HUDEP-2 (cell line): ENCODE measurements around the gene CCNF.
"Not testable (repeated sequence)": the region's sequence is repeated elsewhere in the genome, so short reads cannot be mapped to it uniquely, and the experiment has no call there.

Experiments
- DNase-seq, 76 experiments: peaks; one replicate each; lab custom pipeline; 2025; ENCODE audit not compliant: unreplicated experiment in 76 of 76; lab: John Stamatoyannopoulos, UW

The CCNF gene

GRCh38 chr16:2428051-2428783 lies 1.0 kb upstream of the CCNF start:
- DNase-seq, result peak in 59 of 76 experiments; percentile 7 to 66 (median 47)

GRCh38 chr16:2428784-2429033 lies 538 bp upstream of the CCNF start:
- peak in 1 of 76 experiments; percentile 96 for DNase-seq

- DNase-seq, result peak in 6 of 76 experiments; percentile 3 to 44 (median 17)
These were observed 770 bp downstream of the CCNF start for GRCh38 chr16:2429771-2430663.

GRCh38 chr16:2432286-2432685 lies 3.0 kb downstream of the CCNF start:
- no peak for DNase-seq

GRCh38 chr16:2432801-2433505 lies 3.7 kb downstream of the CCNF start:
- DNase-seq, result no peak

GRCh38 chr16:2435236-2435635 lies 6.0 kb downstream of the CCNF start:
- not testable (repeated sequence) for DNase-seq

- DNase-seq, result no peak
These were observed 6.9 kb downstream of the CCNF start for GRCh38 chr16:2436110-2436509.

- DNase-seq, result no peak
These were observed 8.0 kb downstream of the CCNF start for GRCh38 chr16:2437032-2437790.

GRCh38 chr16:2438121-2438520 lies 8.9 kb downstream of the CCNF start:
- no peak for DNase-seq

- no peak for DNase-seq
These were observed 10.4 kb downstream of the CCNF start for GRCh38 chr16:2439598-2439997.

GRCh38 chr16:2441143-2441804 lies 12.0 kb downstream of the CCNF start:
- not testable (repeated sequence) for DNase-seq

GRCh38 chr16:2443555-2443954 lies 14.3 kb downstream of the CCNF start:
- no peak for DNase-seq

GRCh38 chr16:2447920-2448583 lies 18.8 kb downstream of the CCNF start:
- DNase-seq, result peak in 1 of 76 experiments; percentile 11

- DNase-seq, result no peak
These were observed 19.9 kb downstream of the CCNF start for GRCh38 chr16:2449118-2449517.

GRCh38 chr16:2450535-2450934 lies 21.3 kb downstream of the CCNF start:
- no peak for DNase-seq

- no peak for DNase-seq
These were observed 21.7 kb downstream of the CCNF start for GRCh38 chr16:2450975-2451381.

- DNase-seq, result no peak
These were observed 22.6 kb downstream of the CCNF start for GRCh38 chr16:2451851-2452320.

- no peak for DNase-seq
These were observed 23.4 kb downstream of the CCNF start for GRCh38 chr16:2452650-2453049.

- DNase-seq, result no peak
These were observed 26.0 kb downstream of the CCNF start for GRCh38 chr16:2455081-2455845.
